Gastrocnemius medialis (tissue), 4 donors: ENCODE measurements around the gene PARD3B.
"Not testable (repeated sequence)": the region's sequence is repeated elsewhere in the genome, so short reads cannot be mapped to it uniquely, and the experiment has no call there.

ENCODE experiments used
- POLR2A ChIP-seq, 2 donors: fragments of 450-650 bp; IDR thresholded peaks; one replicate each; pipeline ENCODE4 v1.6.1; 2017; ENCODE audit warnings: antibody characterized with exemption in 2 of 2, mild to moderate bottlenecking in 2 of 2, moderate library complexity in 2 of 2
- TF ChIP-seq, protein P1 (sequence below), 5 experiments: fragments of 450-650 bp in 3 of 5; fragments of 200-600 bp in 2 of 5; sonication (generic) in 2 of 5; IDR thresholded peaks in 4 of 5; conservative IDR thresholded peaks in 1 of 5; 1 replicate in 4 of 5; 2 replicates in 1 of 5; pipeline ENCODE4 v1.5.1; 2016 to 2019; ENCODE audit warnings: antibody characterized with exemption in 5 of 5, mild to moderate bottlenecking in 3 of 5, moderate library complexity in 3 of 5

DNA sequence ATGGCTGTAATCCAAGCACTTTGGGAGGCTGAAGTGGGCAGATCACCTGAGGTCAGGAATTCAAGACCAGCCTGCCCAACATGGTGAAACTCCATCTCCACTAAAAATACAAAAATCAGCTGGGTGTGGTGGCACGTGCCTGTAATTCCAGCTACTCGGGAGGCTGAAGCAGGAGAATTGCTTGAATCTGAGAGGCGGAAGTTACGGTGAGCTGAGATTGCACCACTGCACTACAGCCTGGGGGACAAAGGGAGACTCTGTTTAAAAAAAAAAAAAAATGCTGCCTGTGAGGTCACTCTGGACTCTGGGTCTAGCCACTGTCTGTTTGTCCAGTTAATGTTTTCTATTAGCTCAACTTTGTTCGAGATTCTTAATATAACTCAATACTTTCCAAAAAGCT lies 673.5 kb downstream of the PARD3B start:
- TF ChIP-seq, protein P1, sequence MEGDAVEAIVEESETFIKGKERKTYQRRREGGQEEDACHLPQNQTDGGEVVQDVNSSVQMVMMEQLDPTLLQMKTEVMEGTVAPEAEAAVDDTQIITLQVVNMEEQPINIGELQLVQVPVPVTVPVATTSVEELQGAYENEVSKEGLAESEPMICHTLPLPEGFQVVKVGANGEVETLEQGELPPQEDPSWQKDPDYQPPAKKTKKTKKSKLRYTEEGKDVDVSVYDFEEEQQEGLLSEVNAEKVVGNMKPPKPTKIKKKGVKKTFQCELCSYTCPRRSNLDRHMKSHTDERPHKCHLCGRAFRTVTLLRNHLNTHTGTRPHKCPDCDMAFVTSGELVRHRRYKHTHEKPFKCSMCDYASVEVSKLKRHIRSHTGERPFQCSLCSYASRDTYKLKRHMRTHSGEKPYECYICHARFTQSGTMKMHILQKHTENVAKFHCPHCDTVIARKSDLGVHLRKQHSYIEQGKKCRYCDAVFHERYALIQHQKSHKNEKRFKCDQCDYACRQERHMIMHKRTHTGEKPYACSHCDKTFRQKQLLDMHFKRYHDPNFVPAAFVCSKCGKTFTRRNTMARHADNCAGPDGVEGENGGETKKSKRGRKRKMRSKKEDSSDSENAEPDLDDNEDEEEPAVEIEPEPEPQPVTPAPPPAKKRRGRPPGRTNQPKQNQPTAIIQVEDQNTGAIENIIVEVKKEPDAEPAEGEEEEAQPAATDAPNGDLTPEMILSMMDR (IDR thresholded peaks at IDR 0.05 in 4 of 5, conservative IDR thresholded peaks at IDR 0.05 in 1 of 5), result not testable (repeated sequence)
- TF ChIP-seq POLR2A (IDR thresholded peaks at IDR 0.05), result not testable (repeated sequence)
